Calu3 (cell line): ENCODE data around the gene COL4A2. TPM values are rescaled to one million over a fixed set of nuclear protein-coding genes. Genes with fewer than 3 reads are reported as not detected.
"Not testable (repeated sequence)": the region's sequence is repeated elsewhere in the genome, so short reads cannot be mapped to it uniquely, and the experiment has no call there.

Experiments used
- BruUV-seq: library from RNA; stranded (reverse); fragments of 400-500 nt; replicated peaks from 2 replicates; lab custom pipeline; 2021; lab: Mats Ljungman, UMichigan
- CTCF ChIA-PET: fragments of 300-600 bp; sonication (Branson Sonifier 250); formaldehyde crosslinking; loops from one replicate; lab custom pipeline; 2022; ENCODE audit warnings: antibody characterized with exemption; lab: Charles Lee
- DNase-seq: peaks from one replicate; pipeline ENCODE4 v3.0.0; 2022
- H3K27ac Mint-ChIP-seq: one replicate; pipeline ENCODE4 v1.8.0; 2022; ENCODE audit warnings: mixed read lengths; ENCODE audit not compliant: unreplicated experiment
- H3K27me3 Mint-ChIP-seq: one replicate; pipeline ENCODE4 v1.8.0; 2022; ENCODE audit warnings: mixed read lengths; ENCODE audit not compliant: unreplicated experiment
- H3K36me3 Mint-ChIP-seq: one replicate; pipeline ENCODE4 v1.8.0; 2022; ENCODE audit warnings: mild to moderate bottlenecking, moderate library complexity, mixed read lengths; ENCODE audit not compliant: insufficient read depth, unreplicated experiment
- H3K4me1 Mint-ChIP-seq: one replicate; pipeline ENCODE4 v1.8.0; 2022; ENCODE audit warnings: mild to moderate bottlenecking, low read depth, mixed read lengths; ENCODE audit not compliant: unreplicated experiment
- H3K4me3 Mint-ChIP-seq: one replicate; pipeline ENCODE4 v1.8.0; 2022; ENCODE audit warnings: mild to moderate bottlenecking, low read depth, moderate library complexity, mixed read lengths; ENCODE audit not compliant: unreplicated experiment
- H3K9me3 Mint-ChIP-seq: one replicate; pipeline ENCODE4 v1.8.0; 2022; ENCODE audit warnings: low read depth, mixed read lengths; ENCODE audit not compliant: unreplicated experiment
- intact Hi-C: fragments of 100-400 bp; cut with micrococcal nuclease; formaldehyde crosslinking; loops from one replicate; pipeline ENCODE4 v1.10.0; 2022; ENCODE audit not compliant: unreplicated experiment
- total RNA-seq: library from RNA; stranded (reverse); gene quantifications from 2 replicates; pipeline ENCODE4 v1.2.3, GENCODE V29; 2022
- TF ChIP-seq, protein P1 (sequence below): fragments of 200-600 bp; IDR thresholded peaks from one replicate; pipeline ENCODE4 v1.8.0; 2022; ENCODE audit warnings: antibody characterized with exemption; ENCODE audit not compliant: unreplicated experiment

Gene COL4A2
- total RNA-seq, 1 experiment from 2014 or later, result 0.42 TPM

GRCh38 chr13:110528911-110529310 lies 221.8 kb downstream of the COL4A2 start:
- Mint-ChIP-seq H3K9me3 (no peaks in the 10 kb centered on the region), H3K4me1 (peaks cover 8% of the 10 kb centered on the region), H3K36me3 (peaks cover 5% of the 10 kb centered on the region), H3K4me3 (no peak overlapping the region), H3K27ac (no peak overlapping the region), H3K27me3 (no peaks in the 10 kb centered on the region)
- intact Hi-C loops, result no loop called here
- DNase-seq, result no peak
- no TSS peak for BruUV-seq
- TF ChIP-seq, protein P1, sequence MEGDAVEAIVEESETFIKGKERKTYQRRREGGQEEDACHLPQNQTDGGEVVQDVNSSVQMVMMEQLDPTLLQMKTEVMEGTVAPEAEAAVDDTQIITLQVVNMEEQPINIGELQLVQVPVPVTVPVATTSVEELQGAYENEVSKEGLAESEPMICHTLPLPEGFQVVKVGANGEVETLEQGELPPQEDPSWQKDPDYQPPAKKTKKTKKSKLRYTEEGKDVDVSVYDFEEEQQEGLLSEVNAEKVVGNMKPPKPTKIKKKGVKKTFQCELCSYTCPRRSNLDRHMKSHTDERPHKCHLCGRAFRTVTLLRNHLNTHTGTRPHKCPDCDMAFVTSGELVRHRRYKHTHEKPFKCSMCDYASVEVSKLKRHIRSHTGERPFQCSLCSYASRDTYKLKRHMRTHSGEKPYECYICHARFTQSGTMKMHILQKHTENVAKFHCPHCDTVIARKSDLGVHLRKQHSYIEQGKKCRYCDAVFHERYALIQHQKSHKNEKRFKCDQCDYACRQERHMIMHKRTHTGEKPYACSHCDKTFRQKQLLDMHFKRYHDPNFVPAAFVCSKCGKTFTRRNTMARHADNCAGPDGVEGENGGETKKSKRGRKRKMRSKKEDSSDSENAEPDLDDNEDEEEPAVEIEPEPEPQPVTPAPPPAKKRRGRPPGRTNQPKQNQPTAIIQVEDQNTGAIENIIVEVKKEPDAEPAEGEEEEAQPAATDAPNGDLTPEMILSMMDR, result no peak
- CTCF ChIA-PET, result no interaction called here

- Mint-ChIP-seq H3K36me3 (peaks cover 5% of the 10 kb centered on the region), H3K27ac (no peak overlapping the region), H3K9me3 (no peaks in the 10 kb centered on the region), H3K4me1 (peaks cover 8% of the 10 kb centered on the region), H3K27me3 (no peaks in the 10 kb centered on the region), H3K4me3 (no peak overlapping the region)
- intact Hi-C loops, result no loop called here
- no peak for DNase-seq
- no TSS peak for BruUV-seq
- CTCF ChIA-PET, result no interaction called here
- TF ChIP-seq, protein P1, result no peak
These were observed 222.6 kb downstream of the COL4A2 start for GRCh38 chr13:110529522-110530311.

DNA sequence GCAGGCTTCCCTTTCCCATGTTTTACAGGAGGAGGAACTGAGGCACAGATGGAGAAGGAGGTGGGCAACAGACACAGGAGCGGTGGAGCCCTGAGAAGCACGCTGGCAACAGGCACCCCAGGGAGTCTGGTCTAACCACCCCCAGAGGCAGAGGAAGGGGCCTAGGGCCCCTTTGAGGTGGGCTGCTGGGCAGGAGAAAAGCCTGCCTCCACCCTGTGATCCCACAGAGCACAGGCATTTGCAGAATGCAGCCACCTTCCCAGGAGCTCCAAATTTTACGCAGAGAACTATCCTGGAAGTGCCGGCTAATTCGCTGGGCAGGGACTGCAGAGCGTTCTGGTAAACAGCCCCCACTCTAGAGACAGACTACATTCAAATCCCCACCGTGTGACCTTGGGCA lies 224.0 kb downstream of the COL4A2 start:
- H3K36me3 Mint-ChIP-seq, result peaks cover 5% of the 10 kb centered on the region
- no TSS peak for BruUV-seq
- H3K4me1 Mint-ChIP-seq, result peaks cover 8% of the 10 kb centered on the region
- CTCF ChIA-PET, result no interaction called here
- no peaks in the 10 kb centered on the region for H3K9me3 Mint-ChIP-seq
- intact Hi-C loops, result no loop called here
- no peak for DNase-seq
- TF ChIP-seq, protein P1, result no peak
- H3K4me3 Mint-ChIP-seq, result no peak overlapping the region
- H3K27me3 Mint-ChIP-seq, result no peaks in the 10 kb centered on the region
- no peak overlapping the region for H3K27ac Mint-ChIP-seq

DNA sequence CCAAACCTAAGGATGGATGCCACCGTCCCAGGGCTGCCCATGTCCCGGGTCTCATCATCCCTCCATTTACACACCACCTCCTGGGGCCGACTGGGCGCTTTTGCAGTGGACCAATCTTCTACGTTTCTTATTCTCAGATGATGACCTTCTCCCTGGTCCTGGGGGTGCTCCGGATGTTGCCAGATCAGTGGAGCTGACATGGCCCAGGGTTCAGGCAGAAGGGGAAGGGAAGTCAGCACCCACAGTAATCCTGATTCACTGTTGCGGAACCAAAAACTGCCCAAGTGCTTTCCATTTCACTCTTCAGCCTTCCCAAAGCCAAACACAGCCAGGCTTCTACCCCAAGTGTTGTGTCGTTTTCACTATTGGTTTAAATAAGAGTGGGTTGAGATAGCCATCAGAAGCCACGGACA lies 224.6 kb downstream of the COL4A2 start:
- no peaks in the 10 kb centered on the region for H3K27me3 Mint-ChIP-seq
- BruUV-seq, result no TSS peak
- no peak overlapping the region for H3K4me3 Mint-ChIP-seq
- intact Hi-C loops, result no loop called here
- H3K27ac Mint-ChIP-seq, result no peak overlapping the region
- H3K4me1 Mint-ChIP-seq, result peaks cover 8% of the 10 kb centered on the region
- no peak for DNase-seq
- TF ChIP-seq, protein P1, result no peak
- H3K9me3 Mint-ChIP-seq, result no peaks in the 10 kb centered on the region
- peaks cover 5% of the 10 kb centered on the region for H3K36me3 Mint-ChIP-seq
- CTCF ChIA-PET, result no interaction called here

DNA sequence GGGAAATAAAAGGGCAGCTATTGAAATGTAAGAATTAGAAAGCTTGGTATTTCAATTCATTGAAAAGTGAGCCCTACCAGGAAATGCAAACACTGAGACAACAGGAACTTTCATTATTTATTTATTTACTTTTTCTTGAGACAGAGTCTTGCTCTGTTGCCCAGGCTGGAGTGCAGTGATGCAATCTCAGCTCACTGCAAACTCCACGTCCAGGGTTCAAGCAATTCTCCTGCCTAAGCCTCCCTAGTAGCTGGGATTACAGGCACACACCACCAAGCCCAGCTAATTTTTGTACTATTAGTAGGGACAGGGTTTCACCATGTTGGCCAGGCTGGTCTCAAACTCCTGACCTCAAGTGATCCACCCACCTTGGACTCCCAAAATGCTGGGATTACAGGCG lies 225.2 kb downstream of the COL4A2 start:
- H3K9me3 Mint-ChIP-seq, H3K4me3 Mint-ChIP-seq, DNase-seq, intact Hi-C loops, H3K27ac Mint-ChIP-seq, H3K27me3 Mint-ChIP-seq, H3K4me1 Mint-ChIP-seq, BruUV-seq, H3K36me3 Mint-ChIP-seq: not testable (repeated sequence)
- CTCF ChIA-PET, result interaction anchor here (0.8 kb wide), 1 partner anchor 37 kb away, joined by 3 read pairs; no protein-coding TSS in a partner anchor
